Ascending aorta (tissue), 2 donors: Measurements from ENCODE around the gene EP400. TPM values are rescaled to one million over a fixed set of nuclear protein-coding genes. Genes with fewer than 3 reads are reported as not detected.

Experiments
- DNase-seq, 2 donors: peaks; one replicate each; pipeline ENCODE4 v3.0.0-alpha.2; 2019; ENCODE audit warnings: low spot score in 2 of 2
- H3K27ac ChIP-seq, 2 donors: fragments of 200-600 bp; sonication (generic); one replicate each; pipeline ENCODE4 v1.5.1; 2016 to 2017; ENCODE audit warnings: mild to moderate bottlenecking in 1 of 2
- H3K27me3 ChIP-seq: fragments of 200-600 bp; sonication (generic); one replicate; pipeline ENCODE4 v1.5.1; 2017
- H3K36me3 ChIP-seq, 2 donors: fragments of 200-600 bp; sonication (generic); one replicate each; pipeline ENCODE4 v1.5.1; 2016
- H3K4me1 ChIP-seq, 2 donors: fragments of 200-600 bp; sonication (generic); one replicate each; pipeline ENCODE4 v1.5.1; 2016 to 2017; ENCODE audit warnings: mild to moderate bottlenecking in 1 of 2
- H3K4me3 ChIP-seq, 2 donors: fragments of 200-600 bp; sonication (generic); one replicate each; pipeline ENCODE4 v1.5.1; 2016 to 2017; ENCODE audit warnings: mild to moderate bottlenecking in 1 of 2
- H3K9me3 ChIP-seq, 2 donors: fragments of 200-600 bp; sonication (generic); one replicate each; pipeline ENCODE4 v1.5.1; 2016
- intact Hi-C: fragments of 100-400 bp; cut with DNase I; formaldehyde crosslinking; loops from one replicate; pipeline ENCODE4 v1.15.1; 2023
- total RNA-seq: library from RNA; depleted of rRNA; stranded (reverse); fragments of >200 nt; gene quantifications from one replicate; pipeline ENCODE4 v1.1.0, GENCODE V29; 2016
- TF ChIP-seq, protein P1 (sequence below), 3 experiments: fragments of 200-600 bp in 2 of 3; fragments of 450-650 bp in 1 of 3; sonication (generic) in 2 of 3; IDR thresholded peaks; one replicate each; pipeline ENCODE4 v1.5.1; 2016 to 2019; ENCODE audit warnings: antibody characterized with exemption in 3 of 3, mild to moderate bottlenecking in 1 of 3, moderate library complexity in 1 of 3

Gene EP400
- total RNA-seq, 1 donor from 2014 or later = 23.3 TPM

GRCh38 chr12:132061641-132062430, 112.1 kb downstream of the EP400 start:
- no peak overlapping the region for H3K4me3 ChIP-seq
- H3K36me3 ChIP-seq = peaks cover 65 to 71% of the 10 kb centered on the region in 2 donors
- no peaks in the 10 kb centered on the region for H3K4me1 ChIP-seq
- H3K9me3 ChIP-seq = no peaks in the 10 kb centered on the region
- no peaks in the 10 kb centered on the region for H3K27me3 ChIP-seq
- DNase-seq = no peak
- TF ChIP-seq, protein P1, sequence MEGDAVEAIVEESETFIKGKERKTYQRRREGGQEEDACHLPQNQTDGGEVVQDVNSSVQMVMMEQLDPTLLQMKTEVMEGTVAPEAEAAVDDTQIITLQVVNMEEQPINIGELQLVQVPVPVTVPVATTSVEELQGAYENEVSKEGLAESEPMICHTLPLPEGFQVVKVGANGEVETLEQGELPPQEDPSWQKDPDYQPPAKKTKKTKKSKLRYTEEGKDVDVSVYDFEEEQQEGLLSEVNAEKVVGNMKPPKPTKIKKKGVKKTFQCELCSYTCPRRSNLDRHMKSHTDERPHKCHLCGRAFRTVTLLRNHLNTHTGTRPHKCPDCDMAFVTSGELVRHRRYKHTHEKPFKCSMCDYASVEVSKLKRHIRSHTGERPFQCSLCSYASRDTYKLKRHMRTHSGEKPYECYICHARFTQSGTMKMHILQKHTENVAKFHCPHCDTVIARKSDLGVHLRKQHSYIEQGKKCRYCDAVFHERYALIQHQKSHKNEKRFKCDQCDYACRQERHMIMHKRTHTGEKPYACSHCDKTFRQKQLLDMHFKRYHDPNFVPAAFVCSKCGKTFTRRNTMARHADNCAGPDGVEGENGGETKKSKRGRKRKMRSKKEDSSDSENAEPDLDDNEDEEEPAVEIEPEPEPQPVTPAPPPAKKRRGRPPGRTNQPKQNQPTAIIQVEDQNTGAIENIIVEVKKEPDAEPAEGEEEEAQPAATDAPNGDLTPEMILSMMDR (IDR thresholded peaks at IDR 0.05) = no peak
- intact Hi-C loops = no loop called here
- H3K27ac ChIP-seq = no peak overlapping the region

GRCh38 chr12:132062481-132062880, 112.7 kb downstream of the EP400 start:
- TF ChIP-seq, protein P1 (IDR thresholded peaks at IDR 0.05) = no peak
- H3K27ac ChIP-seq = no peak overlapping the region
- no peaks in the 10 kb centered on the region for H3K27me3 ChIP-seq
- intact Hi-C loops = no loop called here
- no peaks in the 10 kb centered on the region for H3K9me3 ChIP-seq
- no peak for DNase-seq
- no peaks in the 10 kb centered on the region for H3K4me1 ChIP-seq
- no peak overlapping the region for H3K4me3 ChIP-seq
- H3K36me3 ChIP-seq = peaks cover 66 to 75% of the 10 kb centered on the region in 2 donors

DNA sequence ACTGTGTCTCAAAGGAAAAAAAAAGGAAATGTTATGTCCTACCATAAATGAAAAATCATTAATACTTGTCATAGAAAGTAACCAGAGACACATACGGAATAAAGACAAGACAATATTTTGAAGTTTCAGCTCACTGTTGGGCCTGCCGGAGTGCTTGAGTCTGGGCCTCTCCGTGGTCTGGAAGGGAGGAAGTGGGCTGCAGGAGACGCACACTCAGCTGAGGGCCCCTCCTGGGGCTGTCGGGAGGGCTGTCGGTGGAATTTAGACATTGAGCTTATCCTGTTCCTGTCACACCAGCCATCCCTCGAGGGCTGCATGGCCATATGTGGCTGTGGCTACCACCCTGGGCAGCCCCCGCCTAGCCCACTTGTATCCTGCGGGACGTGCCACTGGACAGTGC, 113.7 kb downstream of the EP400 start:
- Histone ChIP-seq H3K36me3 (peaks cover 75 to 76% of the 10 kb centered on the region in 2 donors), H3K27ac (no peak overlapping the region), H3K27me3 (no peaks in the 10 kb centered on the region), H3K9me3 (no peaks in the 10 kb centered on the region), H3K4me1 (no peaks in the 10 kb centered on the region), H3K4me3 (no peak overlapping the region)
- intact Hi-C loops = no loop called here
- DNase-seq = no peak
- TF ChIP-seq, protein P1 (IDR thresholded peaks at IDR 0.05) = no peak

DNA sequence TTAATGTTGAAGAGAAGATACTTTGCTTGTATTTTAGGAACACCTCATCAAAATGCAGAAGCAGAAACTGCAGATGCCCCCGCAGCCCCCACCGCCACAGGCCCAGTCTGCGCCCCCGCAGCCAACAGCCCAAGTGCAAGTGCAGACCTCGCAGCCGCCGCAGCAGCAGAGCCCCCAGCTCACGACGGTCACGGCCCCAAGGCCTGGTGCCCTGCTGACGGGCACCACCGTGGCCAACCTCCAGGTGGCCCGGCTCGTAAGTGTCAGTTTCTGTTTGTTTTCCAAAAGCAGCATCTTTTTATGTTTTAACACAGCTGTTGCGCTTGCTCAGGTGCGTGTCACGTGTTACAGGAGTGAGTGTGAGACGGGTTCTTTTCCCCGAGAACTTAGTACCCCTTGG, 114.9 kb downstream of the EP400 start:
- Histone ChIP-seq H3K9me3 (no peaks in the 10 kb centered on the region), H3K4me1 (no peaks in the 10 kb centered on the region), H3K36me3 (peaks cover 80 to 88% of the 10 kb centered on the region in 2 donors), H3K27ac (no peak overlapping the region), H3K4me3 (no peak overlapping the region), H3K27me3 (no peaks in the 10 kb centered on the region)
- intact Hi-C loops = no loop called here
- TF ChIP-seq, protein P1 (IDR thresholded peaks at IDR 0.05) = no peak
- DNase-seq = no peak

DNA sequence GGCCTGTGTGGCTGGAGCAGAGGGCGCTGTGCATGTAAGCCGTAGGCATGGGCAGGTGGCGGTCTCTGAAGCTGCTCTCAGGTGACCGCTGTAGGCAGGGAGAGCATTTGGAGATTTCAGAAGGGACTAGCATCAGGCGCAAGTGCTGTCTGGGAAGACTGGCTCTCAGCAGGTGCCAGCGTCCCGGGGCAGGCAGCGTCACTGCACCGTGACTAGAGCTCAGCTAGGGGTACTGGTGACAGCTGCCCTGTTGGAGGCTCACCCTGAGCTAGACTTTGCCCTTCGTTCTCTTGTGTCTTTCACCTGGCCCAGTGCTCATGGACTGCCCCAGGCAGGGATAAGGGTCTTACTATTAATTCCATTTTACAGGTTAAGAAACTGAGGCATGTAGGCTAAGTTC, 115.5 kb downstream of the EP400 start:
- Histone ChIP-seq H3K4me1 (no peaks in the 10 kb centered on the region), H3K4me3 (no peak overlapping the region), H3K27me3 (no peaks in the 10 kb centered on the region), H3K27ac (no peak overlapping the region), H3K9me3 (no peaks in the 10 kb centered on the region), H3K36me3 (peaks cover 84 to 91% of the 10 kb centered on the region in 2 donors)
- TF ChIP-seq, protein P1 (IDR thresholded peaks at IDR 0.05) = no peak
- no peak for DNase-seq
- intact Hi-C loops = no loop called here
